Neural cell (in vitro differentiated cells): ENCODE data around the gene OCIAD2.

Source experiments
- CTCF ChIP-seq: fragments of 450-650 bp; IDR thresholded peaks from 2 replicates; pipeline ENCODE4 v1.5.1; 2014; ENCODE audit warnings: antibody characterized with exemption, mild to moderate bottlenecking, moderate library complexity; ENCODE audit not compliant: poor library complexity, severe bottlenecking
- EP300 ChIP-seq: fragments of 450-650 bp; conservative IDR thresholded peaks from 2 replicates; pipeline ENCODE4 v1.6.1; 2014; ENCODE audit warnings: antibody characterized with exemption, mild to moderate bottlenecking, moderate library complexity; ENCODE audit not compliant: poor library complexity, severe bottlenecking
- EZH2 ChIP-seq: fragments of 200-600, 300-800 bp; shearing (Covaris generic), sonication (generic); IDR thresholded peaks from 2 replicates; pipeline ENCODE4 v1.6.1; 2014; ENCODE audit warnings: antibody characterized with exemption, low read length, borderline replicate concordance, mild to moderate bottlenecking; ENCODE audit not compliant: insufficient read depth, poor library complexity, severe bottlenecking
- POLR2AphosphoS5 ChIP-seq: IDR thresholded peaks from 2 replicates; pipeline ENCODE4 v1.6.1; 2012
- RAD21 ChIP-seq: fragments of 450-650 bp; conservative IDR thresholded peaks from 2 replicates; pipeline ENCODE4 v1.6.1; 2014; ENCODE audit warnings: antibody characterized with exemption, mild to moderate bottlenecking, moderate library complexity
- TAF1 ChIP-seq: IDR thresholded peaks from 2 replicates; pipeline ENCODE4 v1.6.1; 2012; ENCODE audit warnings: low read depth

GRCh38 chr4:48879561-48880442, 26.8 kb downstream of the OCIAD2 start:
- TF ChIP-seq RAD21 (no peak), TAF1 (no peak), POLR2AphosphoS5 (no peak), EP300 (no peak), CTCF (no peak), EZH2 (no peak)
